Measurements from ENCODE around the gene ATXN2L. TPM values are rescaled to one million over a fixed set of nuclear protein-coding genes. Genes with fewer than 3 reads are reported as not detected.

Gene ATXN2L
- total and polyA plus RNA-seq, 2 of the 13 experiments (the other 11 are each of a cell fraction or from before 2014, with no cell fraction given): 40.8 to 55.1 TPM

DNA sequence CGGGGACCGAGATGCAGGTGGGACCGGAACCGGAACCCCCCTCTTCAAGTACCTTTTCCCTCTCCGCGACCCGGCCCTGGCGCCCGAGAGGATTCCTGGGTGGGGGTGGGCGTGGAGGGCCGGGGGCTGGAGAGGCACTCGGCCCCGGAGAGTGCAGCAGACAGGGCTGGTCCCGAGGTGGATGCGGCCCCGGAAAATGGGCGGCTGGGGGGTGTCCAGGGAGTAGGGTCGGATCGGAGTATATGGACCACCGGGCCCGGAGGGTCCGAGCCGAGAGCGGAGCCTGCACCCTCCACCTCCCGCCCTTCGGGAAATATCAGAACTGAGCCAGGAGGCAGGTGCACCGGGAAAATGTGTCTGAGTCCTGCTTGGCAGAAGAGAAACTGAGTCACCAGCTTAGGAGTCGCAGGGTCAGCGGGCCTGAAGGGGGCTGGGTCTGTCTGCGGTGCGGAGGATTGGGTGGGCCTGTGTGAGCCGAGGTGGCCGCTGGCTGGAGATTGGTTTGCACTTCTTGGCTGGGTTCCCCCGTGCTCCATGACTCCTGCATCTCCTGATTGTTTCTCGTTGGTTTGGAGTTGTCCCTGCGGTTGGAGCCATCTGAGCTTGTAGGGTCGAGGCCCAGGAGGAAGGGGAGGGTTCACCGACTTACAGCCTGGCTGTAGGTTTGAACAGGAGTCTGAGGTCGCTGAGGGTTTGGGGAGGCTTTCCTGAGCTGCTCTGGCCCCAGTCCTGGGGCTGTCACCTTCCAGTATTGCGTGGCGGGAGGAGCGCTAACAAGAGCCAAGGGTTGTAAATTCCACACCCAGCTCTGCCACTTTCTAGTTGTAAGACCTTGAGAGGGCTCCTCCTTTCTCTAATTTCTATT is 41.4 kb downstream of the ATXN2L start (continued):
- TF ChIP-seq ZNF614 (CRISPR knock-in tag; IDR thresholded peaks at IDR 0.05; ENCODE audit: borderline replicate concordance) (no peak), NR2F6 (IDR thresholded peaks at IDR 0.05) (no peak), NR2F6 (CRISPR knock-in tag; IDR thresholded peaks at IDR 0.05) (no peak), THAP11 (CRISPR knock-in tag; IDR thresholded peaks at IDR 0.05) (no peak), MBD4 (IDR thresholded peaks at IDR 0.05; ENCODE audit: borderline replicate concordance, low read length) (no peak), ARNT (IDR thresholded peaks at IDR 0.05) (no peak), ZNF263 (CRISPR knock-in tag; IDR thresholded peaks at IDR 0.05) (peak; percentile 34; the same call in 1 of the 2 replicates), KLF13 (CRISPR knock-in tag; IDR thresholded peaks at IDR 0.05) (0 out of 2 replicates have a peak, but pooled peaks have one; percentile 50), PTBP1 (IDR thresholded peaks at IDR 0.05; ENCODE audit: low read depth, low read length, poor library complexity, severe bottlenecking) (no peak), STAT5B (CRISPR knock-in tag; IDR thresholded peaks at IDR 0.05) (no peak), ZNF33B (CRISPR knock-in tag; IDR thresholded peaks at IDR 0.05) (no peak), ZNF674 (CRISPR knock-in tag; IDR thresholded peaks at IDR 0.05; ENCODE audit: low read depth) (no peak; the same call in 1 of the 2 replicates), ZNF569 (CRISPR knock-in tag; IDR thresholded peaks at IDR 0.05; ENCODE audit: borderline replicate concordance) (peak; percentile 95; the same call in 1 of the 2 replicates)
- TF ChIP-seq, protein P1, sequence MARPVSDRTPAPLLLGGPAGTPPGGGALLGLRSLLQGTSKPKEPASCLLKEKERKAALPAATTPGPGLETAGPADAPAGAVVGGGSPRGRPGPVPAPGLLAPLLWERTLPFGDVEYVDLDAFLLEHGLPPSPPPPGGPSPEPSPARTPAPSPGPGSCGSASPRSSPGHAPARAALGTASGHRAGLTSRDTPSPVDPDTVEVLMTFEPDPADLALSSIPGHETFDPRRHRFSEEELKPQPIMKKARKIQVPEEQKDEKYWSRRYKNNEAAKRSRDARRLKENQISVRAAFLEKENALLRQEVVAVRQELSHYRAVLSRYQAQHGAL (CRISPR knock-in tag; IDR thresholded peaks at IDR 0.05; ENCODE audit: not compliant biosample characterization): no peak
- TF ChIP-seq, protein P2, sequence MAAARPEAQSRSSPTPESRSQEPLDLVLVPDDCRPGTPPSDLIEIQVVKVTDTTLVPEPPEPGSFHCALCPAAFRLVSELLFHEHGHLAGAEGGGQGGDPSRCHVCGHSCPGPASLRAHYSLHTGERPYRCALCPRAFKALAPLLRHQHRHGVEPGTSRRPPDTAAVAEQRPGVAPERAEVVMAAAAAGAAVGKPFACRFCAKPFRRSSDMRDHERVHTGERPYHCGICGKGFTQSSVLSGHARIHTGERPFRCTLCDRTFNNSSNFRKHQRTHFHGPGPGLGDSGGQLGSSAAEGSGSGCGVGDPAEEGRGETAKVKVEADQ (CRISPR knock-in tag; IDR thresholded peaks at IDR 0.05; ENCODE audit: borderline replicate concordance): peak; percentile 54; the same call in 1 of the 2 replicates
- TF ChIP-seq, protein P3, sequence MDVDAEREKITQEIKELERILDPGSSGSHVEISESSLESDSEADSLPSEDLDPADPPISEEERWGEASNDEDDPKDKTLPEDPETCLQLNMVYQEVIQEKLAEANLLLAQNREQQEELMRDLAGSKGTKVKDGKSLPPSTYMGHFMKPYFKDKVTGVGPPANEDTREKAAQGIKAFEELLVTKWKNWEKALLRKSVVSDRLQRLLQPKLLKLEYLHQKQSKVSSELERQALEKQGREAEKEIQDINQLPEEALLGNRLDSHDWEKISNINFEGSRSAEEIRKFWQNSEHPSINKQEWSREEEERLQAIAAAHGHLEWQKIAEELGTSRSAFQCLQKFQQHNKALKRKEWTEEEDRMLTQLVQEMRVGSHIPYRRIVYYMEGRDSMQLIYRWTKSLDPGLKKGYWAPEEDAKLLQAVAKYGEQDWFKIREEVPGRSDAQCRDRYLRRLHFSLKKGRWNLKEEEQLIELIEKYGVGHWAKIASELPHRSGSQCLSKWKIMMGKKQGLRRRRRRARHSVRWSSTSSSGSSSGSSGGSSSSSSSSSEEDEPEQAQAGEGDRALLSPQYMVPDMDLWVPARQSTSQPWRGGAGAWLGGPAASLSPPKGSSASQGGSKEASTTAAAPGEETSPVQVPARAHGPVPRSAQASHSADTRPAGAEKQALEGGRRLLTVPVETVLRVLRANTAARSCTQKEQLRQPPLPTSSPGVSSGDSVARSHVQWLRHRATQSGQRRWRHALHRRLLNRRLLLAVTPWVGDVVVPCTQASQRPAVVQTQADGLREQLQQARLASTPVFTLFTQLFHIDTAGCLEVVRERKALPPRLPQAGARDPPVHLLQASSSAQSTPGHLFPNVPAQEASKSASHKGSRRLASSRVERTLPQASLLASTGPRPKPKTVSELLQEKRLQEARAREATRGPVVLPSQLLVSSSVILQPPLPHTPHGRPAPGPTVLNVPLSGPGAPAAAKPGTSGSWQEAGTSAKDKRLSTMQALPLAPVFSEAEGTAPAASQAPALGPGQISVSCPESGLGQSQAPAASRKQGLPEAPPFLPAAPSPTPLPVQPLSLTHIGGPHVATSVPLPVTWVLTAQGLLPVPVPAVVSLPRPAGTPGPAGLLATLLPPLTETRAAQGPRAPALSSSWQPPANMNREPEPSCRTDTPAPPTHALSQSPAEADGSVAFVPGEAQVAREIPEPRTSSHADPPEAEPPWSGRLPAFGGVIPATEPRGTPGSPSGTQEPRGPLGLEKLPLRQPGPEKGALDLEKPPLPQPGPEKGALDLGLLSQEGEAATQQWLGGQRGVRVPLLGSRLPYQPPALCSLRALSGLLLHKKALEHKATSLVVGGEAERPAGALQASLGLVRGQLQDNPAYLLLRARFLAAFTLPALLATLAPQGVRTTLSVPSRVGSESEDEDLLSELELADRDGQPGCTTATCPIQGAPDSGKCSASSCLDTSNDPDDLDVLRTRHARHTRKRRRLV (CRISPR knock-in tag; IDR thresholded peaks at IDR 0.05): no peak
- TF ChIP-seq, protein P4, sequence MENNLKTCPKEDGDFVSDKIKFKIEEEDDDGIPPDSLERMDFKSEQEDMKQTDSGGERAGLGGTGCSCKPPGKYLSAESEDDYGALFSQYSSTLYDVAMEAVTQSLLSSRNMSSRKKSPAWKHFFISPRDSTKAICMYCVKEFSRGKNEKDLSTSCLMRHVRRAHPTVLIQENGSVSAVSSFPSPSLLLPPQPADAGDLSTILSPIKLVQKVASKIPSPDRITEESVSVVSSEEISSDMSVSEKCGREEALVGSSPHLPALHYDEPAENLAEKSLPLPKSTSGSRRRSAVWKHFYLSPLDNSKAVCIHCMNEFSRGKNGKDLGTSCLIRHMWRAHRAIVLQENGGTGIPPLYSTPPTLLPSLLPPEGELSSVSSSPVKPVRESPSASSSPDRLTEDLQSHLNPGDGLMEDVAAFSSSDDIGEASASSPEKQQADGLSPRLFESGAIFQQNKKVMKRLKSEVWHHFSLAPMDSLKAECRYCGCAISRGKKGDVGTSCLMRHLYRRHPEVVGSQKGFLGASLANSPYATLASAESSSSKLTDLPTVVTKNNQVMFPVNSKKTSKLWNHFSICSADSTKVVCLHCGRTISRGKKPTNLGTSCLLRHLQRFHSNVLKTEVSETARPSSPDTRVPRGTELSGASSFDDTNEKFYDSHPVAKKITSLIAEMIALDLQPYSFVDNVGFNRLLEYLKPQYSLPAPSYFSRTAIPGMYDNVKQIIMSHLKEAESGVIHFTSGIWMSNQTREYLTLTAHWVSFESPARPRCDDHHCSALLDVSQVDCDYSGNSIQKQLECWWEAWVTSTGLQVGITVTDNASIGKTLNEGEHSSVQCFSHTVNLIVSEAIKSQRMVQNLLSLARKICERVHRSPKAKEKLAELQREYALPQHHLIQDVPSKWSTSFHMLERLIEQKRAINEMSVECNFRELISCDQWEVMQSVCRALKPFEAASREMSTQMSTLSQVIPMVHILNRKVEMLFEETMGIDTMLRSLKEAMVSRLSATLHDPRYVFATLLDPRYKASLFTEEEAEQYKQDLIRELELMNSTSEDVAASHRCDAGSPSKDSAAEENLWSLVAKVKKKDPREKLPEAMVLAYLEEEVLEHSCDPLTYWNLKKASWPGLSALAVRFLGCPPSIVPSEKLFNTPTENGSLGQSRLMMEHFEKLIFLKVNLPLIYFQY (CRISPR knock-in tag; IDR thresholded peaks at IDR 0.05; ENCODE audit: borderline replicate concordance): no peak; the same call in 1 of the 2 replicates
